ENCODE results near the gene ZFAND6.
A peak's percentile ranks its signal among the peaks of the same experiment; 100 is the strongest.
"Not testable (repeated sequence)": the region's sequence is repeated elsewhere in the genome, so short reads cannot be mapped to it uniquely, and the experiment has no call there.

The ZFAND6 gene

DNA sequence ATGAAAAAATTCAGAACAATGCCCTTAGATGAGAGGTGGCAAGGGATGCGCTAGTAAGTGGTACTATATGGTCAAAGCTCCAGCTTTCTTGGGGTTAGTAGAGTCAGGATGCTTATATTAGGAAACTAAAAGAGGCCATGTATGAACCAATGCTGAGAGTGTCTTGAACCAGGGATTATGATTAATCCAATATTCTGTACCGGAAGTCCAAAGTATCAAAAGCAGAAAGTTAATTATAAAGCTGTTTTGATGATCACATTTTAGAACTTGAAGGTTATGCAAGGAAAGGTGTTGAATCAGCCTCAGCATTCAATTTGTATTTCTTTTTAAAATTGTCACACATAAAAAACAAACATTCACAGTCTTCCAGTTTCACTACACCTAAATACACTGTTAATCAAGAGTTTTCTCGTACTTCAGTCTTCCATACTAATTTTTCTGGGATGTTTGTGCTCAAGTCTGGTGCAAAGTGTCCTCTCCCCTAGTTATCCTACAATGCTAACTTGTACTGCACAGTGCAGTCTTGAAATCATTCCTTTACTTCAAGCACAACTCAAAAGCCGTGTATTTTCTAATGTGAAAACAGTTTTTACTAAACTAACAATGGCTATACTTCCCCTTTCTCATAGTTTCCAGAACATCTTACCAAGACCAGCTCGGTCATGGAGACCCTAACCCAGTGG is 82.6 kb downstream of the ZFAND6 start:
- DNase-seq (ENCODE audit: low spot score) (no peak), FAIRE-seq (no peak)

DNA sequence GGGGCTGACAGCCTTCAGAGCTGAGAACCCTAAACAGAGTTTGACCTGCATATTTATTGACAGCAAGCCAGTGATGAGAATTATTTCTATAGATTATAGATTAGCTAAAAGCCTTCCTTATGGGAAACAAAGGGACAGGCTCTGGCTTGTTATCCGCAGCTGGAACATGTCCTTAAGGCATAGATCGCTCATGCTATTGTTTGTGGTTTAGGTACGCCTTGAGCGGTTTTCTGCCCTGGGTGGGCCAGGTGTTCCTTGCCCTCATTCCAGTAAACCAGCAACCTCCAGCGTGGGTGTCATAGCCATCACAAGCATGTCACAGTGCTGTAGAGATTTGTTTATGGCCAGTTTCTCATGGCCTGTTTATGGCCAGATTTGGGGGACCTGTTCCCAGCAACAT is 83.2 kb downstream of the ZFAND6 start:
- DNase-seq (ENCODE audit: low spot score) (no peak), FAIRE-seq (no peak)

DNA sequence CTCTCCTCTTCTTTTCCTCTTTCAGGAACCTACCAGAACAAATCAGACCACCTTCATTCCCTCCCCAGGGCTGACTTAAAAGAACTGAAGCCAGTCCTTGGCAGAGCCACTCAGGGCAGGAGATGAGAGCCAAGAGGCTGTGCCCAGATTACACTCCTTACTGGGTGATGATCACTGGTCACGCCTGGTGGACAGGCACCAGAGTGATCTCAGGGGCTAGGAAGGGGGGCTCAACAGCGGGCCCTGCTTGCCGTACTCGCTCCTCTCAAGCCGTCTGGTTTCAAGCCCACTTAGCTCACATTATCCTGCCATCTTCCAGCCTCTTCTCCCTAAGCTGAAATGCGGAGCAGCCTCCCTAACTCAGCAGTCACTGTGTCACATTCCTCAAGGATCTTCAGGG is 91.7 kb downstream of the ZFAND6 start:
- no peak for FAIRE-seq
- DNase-seq (ENCODE audit: low spot score), result no peak

DNA sequence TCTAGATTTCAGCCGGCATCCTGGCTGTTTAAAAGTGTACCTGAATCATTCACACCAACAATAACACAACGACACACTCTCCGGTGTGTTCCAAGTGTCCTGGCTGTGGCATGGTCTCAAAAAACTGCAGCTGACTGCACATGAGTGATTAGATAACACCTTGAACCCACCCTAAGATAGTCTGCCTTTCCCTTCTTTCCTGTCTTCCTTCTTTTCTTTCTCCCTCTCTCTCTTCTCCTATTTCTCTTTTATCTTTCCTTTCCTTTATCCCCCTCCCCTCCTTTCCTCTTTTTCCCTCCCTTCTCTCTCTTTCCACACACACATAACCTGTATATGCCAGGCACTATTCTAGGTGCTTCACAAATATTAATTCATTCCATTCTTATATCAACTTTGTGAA is 92.1 kb downstream of the ZFAND6 start:
- DNase-seq (ENCODE audit: low spot score), result no peak
- FAIRE-seq, result no peak

DNA sequence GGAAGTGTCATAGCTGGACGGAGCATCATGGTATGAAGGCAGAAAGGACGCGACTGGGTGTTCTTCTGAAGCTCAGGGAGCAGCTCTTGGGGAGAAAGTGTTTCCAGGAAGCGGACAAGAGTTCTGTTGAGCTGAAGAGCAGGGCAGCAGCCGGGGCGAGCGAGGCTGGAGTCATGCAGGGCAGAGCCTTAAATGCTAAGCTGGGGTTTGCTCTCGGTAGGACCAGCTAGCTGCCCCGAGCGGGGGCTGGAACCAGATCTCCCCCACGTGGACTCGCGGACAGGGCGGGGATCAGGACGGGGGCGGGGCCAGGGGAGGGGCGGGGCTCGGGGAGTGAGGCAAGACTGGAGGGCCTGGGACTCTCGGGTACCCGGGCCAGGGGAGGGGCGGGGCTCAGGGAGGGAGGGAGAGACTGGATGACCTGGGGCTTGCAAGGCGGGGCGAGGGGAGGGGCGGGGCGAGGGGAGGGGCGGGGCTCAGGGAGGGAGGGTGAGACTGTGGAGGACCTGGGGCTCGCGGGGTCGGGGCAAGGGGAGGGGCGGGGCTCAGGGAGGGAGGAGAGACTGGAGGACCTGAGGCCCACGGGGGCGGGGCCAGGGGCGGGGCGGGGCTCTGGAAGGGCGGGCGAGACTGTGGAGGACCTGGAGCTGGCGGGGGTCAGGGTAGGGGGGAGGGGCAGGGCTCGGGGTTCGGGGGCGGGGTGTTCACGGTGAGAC is 92.9 kb downstream of the ZFAND6 start:
- FAIRE-seq (no peak), DNase-seq (ENCODE audit: low spot score) (peak; percentile 97)

DNA sequence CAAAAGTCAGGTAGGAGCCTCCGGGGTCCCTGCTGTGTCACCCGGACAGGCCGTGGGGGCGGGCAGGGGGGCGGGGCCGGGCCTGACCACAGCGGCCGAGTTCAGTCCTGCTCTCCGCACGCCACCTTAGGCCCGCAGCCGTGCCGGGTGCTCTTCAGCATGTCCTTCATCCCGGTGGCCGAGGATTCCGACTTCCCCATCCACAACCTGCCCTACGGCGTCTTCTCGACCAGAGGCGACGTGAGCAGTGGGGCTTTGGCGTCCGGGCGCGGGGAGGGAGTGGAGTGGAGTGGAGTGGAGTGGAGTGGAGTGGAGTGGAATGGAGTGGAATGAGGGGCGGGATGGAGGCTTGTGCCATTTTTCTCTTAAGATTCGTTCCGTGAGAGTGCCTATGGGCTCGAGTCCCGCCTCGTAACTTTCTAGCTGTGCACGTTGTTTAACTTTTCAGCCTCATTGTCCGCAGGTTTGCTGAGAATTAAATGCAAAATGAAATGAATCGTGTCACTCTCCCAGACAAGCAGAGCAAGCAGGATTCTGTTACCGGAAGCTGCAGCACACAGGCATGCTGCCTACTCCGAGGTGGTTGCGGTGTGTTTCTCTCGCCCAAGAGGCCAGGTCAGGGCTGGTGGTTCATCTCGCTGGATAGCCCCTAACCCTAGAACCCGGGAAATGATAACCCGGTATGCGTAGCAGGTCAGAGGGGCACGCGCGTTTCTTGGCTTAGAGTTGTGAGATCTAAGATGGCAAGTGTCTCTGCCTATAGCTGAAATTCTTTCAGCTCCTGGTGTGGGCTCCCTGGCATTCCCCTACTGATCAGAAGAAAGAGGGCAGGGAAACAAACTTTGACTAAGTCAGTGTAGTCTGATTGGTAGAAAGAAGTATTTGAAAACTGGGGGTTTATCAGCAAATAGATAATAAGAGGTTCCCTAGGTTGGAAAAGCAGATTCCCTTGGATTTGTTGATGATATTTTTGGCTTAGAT is 93.7 kb downstream of the ZFAND6 start, which contains the start of gene FAH:
Gene FAH (plus strand): TSS at position 104 of the 981 bp plus-strand sequence. CDS start 56 bp downstream, at position 160.
- peak; percentile 40 for FAIRE-seq

DNA sequence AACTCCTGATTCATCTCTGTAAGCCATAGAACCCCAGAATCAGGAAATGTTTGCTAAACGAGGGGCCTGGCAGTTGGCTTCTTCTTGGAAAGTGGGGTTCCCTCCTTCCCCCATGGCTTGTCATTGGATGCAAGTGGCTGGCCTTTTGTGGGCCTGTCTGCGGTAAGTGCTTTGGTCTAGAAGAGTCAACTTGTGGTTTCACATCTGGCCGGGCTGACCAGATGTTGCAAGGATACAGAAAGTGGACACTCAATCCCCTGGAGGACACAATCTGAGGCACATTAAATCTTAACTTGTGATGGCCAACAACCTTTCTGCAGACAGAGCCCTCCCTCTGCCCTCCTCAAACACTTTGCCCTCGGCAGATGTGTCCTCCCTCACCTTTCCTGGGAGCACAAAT is 94.4 kb downstream of the ZFAND6 start:
- no peak for FAIRE-seq
- DNase-seq (ENCODE audit: low spot score), result no peak

More for the DNA sequence above, 93.7 kb downstream of the ZFAND6 start, which contains the start of gene FAH:
- peak; percentile 40 for DNase-seq (ENCODE audit: low spot score)

DNA sequence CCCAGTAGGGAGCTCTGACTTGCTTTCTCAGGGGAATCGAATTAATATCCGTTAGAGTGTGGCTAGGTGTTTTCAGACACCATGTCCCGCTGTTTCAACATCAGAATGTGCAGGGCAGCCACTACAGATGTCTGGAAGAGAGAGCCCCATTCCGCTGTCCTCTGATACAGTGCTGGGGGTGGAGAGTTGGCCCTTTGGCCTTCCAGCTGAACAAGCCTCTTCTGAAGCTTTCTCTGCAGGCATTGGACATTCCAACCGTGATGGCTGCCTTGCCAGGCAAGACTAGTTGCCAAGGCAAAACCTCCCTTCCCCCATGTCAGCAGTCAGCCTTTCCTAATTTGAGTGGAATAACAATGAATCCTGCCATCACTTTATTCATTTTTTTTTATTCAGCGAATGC is 94.9 kb downstream of the ZFAND6 start:
- FAIRE-seq (no peak), DNase-seq (ENCODE audit: low spot score) (no peak)

DNA sequence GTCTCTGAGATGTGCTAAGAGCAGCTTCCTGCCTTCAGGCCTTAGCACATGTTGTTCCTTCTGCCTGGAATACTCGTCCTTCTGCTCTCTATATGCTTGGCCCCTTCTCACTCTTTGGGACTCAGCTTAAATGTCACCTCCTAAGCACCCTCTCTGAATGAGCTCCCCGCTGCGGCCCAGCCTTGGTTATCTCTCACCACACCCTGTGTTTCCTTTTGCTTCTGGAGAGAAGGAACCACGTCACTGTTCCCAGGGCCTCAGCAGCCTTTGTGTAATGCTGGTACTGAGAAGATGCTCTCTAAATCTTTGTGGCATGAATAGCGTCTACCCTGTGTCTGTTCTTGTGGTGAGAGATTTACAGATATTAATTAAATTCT is 95.5 kb downstream of the ZFAND6 start:
- no peak for FAIRE-seq

DNA sequence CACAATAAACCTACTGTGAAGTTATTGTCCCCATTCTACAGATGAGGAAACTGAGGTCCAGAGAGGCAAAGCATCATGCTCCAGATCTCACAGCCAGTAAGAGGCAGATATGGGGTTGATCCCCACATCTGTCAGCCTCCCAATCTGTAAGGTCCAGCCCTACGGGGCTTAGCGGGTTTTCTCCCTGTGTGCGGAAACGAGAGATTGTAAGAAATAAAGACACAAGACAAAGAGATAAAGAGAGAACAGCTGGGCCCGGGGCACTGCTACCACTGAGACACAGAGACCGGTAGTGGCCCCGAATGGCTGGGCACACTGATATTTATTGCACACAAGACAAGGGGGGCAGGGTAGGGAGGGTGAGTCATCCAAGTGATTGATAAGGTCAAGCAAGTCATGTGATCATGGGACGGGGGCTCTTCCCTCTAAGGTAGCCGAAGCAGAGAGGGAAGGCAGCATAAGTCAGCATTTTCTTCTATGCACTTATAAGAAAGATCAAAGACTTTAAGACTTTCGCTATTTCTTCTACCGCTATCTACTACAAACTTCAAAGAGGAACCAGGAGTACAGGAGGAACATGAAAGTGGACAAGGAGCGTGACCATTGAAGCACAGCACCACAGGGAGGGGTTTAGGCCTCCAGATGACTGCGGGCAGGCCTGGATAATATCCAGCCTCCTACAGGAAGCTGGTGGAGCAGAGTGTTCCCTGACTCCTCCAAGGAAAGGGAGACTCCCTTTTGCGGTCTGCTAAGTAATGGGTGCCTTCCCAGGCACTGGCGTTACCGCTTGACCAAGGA is 96.1 kb downstream of the ZFAND6 start:
- FAIRE-seq; DNase-seq (ENCODE audit: low spot score): not testable (repeated sequence)

More for the DNA sequence above, 95.5 kb downstream of the ZFAND6 start:
- no peak for DNase-seq (ENCODE audit: low spot score)

DNA sequence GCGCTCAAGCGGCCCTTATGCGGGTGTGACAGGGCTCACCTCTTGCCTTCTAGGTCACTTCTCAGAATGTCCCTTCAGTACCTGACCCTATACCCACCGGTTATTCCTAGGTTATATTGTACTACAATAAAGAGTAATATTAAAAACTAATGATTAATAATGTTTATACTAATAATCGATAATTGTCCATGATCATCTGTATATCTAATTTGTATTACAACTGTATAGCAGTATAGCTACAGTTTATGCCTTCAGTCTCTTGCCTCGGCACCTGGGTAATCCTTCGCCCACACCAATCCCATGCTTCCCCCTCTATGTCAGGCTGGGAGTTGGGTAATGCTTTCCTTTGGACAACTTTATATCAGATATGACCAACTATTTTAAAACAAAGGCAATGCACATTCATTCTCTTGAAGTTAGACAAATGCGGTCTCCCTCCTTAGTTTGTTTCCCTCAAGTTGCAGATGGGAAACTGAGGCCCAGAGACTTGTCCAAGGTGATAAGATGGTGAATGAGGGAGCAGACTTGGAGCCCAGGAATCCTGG is 96.8 kb downstream of the ZFAND6 start:
- FAIRE-seq (no peak), DNase-seq (ENCODE audit: low spot score) (no peak)

DNA sequence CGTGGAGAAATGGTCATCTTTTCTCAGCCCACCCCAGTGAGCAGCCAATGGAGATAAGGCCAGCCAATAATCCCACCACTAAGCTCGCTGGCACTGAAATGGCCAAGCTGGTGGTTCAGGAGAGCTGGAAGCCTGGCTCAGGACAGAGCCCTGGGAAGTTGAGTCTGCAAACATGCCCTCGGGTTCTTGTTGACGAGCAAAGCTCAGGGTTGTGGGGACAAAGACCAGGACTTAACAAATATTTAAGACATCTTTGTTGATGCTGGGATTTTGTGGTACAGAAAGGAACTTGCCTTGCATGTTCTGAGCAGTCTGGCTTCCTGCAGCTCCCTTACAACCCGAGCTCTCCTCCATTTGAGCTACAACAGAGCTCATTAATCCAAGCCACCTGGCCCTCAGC is 97.7 kb downstream of the ZFAND6 start:
- FAIRE-seq, result no peak
- no peak for DNase-seq (ENCODE audit: low spot score)

DNA sequence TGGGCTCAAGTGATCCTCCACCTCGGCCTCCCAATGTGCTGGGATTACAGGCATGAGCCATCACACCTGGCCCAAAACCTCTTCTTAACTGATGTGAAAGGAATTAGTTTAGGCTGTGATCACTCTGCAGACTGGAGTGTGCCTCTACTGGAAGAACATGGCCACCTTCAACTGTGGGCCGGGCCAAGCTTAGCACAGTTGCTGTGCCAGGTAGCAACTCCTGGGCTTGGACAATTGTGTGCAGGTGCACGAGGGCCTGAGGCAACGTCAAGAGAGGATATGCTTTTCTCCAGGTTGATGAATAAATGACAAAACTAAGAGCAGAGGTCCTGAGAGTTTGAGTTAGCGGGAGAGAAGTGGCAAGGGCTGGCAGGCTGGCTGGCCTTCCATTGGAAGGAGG is 99.8 kb downstream of the ZFAND6 start:
- DNase-seq (ENCODE audit: low spot score), result no peak
- FAIRE-seq, result no peak

DNA sequence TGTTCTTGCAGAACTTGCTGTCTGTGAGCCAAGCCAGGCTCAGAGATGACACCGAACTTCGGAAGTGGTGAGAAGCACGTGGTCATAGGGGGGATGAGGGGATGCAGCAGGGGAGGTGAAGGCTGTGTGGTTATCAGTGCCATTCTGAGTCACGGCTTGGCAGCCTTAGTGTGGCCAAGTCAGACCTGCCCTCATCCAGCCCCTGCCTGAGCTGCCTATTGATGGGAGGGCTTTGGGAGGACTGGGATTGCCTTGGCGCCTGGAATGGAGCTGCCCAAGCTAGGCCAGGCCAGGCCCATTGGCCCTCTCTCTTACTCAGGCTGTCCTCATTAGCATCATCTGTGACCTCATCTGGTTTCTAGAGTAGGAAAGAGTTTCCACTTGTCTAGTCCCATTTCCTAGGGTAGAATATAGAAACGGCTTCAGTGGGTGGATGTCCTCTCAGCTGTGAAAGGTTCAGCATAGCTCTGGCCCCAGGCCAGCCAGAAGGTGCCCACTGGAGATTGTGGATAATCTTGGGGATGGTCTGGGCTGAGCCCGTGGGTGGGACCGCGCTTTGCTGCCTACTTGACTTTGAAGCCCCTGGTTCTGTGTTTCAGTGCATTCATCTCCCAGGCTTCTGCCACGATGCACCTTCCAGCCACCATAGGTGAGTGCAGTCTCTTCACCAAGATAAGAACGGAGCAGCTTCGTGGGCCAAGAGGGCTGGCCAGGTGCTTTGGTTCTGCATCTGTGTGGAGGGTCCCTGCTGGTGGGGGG is 100.5 kb downstream of the ZFAND6 start:
- DNase-seq (ENCODE audit: low spot score), result no peak
- FAIRE-seq, result no peak

DNA sequence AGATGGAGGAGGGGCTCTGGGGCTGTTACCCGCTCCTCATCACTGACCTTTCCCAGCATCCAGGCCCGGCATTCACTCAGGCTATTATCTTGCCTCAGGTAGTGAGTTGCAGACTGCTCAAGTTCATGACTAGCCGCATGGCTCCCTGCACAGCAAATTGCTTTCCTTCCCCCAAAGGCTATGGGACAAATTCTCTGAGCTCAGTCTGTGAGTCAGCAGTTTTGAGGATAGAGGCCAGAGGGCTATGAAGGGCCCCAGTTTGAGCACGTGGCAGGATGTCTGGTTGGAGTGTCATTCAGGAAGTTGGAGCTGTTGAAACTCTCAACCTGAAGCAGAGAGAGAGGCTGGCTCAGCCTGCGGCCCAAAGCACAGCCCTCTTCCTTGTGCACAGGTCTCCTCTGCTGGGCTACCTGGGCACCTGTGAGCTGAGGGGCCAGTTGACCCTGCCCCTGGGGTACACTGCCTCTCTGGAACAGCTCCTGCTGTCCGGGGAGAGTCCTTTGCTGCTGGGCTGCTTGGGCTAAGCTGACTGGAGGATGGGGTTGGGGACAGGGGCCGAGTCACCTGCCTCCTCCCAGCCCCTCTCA is 101.2 kb downstream of the ZFAND6 start:
- DNase-seq (ENCODE audit: low spot score) (peak; percentile 58), FAIRE-seq (no peak)

DNA sequence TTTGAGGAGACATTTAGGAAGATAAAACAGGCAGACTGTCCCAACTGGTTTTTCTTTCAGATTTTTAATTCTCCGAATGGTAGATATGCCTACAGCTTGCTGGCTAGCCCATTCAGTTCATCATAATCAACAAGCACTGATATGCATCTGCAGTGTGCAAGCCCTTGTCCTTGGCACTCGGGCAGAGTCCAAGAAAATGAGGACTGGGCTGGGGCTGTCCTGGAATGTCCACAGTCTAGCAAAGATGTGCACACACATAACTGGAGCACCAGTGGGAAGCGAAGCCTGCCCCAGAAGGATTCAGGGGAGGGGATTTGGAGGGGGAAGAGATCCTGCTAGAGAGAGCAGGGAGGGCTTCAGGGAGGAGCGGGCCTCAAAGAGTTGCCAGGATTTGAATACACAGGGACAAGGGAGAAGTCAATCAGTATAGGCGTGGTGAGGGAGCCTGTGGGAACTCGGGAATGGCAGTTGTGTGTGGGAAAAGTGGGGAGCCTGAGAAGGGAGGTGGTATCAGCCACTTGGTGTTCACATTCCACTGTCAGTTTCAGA is 102.1 kb downstream of the ZFAND6 start:
- FAIRE-seq (no peak), DNase-seq (ENCODE audit: low spot score) (no peak)

DNA sequence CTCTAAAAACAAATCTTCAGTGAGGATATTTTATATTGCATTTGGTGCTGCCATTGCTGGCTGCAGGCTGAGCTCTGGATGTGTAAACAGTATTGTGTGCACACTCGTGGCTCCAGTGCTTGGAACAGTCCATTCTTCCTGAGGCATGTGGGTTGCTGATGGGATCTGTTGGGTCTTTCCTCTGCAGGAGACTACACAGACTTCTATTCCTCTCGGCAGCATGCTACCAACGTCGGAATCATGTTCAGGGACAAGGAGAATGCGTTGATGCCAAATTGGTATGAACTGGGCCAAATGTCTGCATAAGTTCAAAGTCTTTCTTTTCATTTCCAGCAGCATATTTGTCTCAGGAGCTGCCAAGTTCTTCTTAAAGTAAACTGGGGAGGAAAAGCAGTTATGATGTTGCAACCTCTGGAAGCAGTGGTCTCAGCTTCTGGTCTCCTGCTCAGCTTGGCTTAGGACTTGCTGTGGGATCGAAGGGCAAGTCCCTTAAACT is 102.6 kb downstream of the ZFAND6 start:
- no peak for FAIRE-seq

DNA sequence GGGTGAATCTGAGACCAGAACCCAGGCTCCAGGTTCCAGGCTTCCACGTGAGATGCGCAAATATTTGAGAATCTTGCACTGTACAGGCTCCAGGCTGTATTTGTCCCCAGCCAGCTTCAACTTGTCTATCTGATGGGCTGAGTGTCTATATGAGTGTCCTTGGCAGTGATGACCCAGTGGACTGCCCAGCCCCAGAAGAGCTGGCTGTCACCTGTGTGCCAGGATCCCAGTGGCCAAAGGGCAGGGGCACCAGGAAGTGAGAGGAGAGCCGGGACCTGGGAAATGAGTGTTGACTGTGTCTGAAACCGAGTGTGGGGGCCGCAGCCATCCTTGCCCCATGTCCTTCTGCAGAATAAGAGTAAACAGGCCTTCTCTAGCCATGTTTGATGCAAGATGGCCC is 103.7 kb downstream of the ZFAND6 start:
- DNase-seq (ENCODE audit: low spot score) (no peak), FAIRE-seq (no peak)

More for the DNA sequence above, 102.6 kb downstream of the ZFAND6 start:
- no peak for DNase-seq (ENCODE audit: low spot score)

DNA sequence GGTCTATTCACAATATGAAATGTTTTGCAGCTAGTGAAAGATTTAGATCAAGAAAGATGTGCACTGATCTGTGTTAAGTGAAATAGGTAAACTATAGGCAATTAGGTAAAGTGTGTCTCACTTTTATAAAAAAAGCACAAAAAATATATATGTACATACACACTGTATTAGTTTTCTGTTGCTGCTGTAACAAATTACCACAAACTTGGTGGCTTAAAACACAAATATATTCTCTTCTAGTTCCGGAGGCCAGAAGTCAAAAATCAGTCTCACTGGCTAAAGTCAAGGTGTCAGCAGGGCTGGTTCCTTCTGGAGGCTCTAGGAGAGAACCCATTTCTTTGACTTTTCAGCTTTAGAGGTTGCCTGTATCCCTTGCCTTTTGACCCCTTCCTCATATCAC is 104.4 kb downstream of the ZFAND6 start:
- no peak for FAIRE-seq
- DNase-seq (ENCODE audit: low spot score), result no peak

All from urothelium cell line (cell line).